Neural cell (in vitro differentiated cells): ENCODE measurements around the gene PRELID2.
A peak's percentile ranks its signal among the peaks of the same experiment; 100 is the strongest.

ENCODE experiments used
- EP300 ChIP-seq: fragments of 450-650 bp; conservative IDR thresholded peaks from 2 replicates; pipeline ENCODE4 v1.6.1; 2014; ENCODE audit warnings: antibody characterized with exemption, mild to moderate bottlenecking, moderate library complexity; ENCODE audit not compliant: poor library complexity, severe bottlenecking
- EZH2 ChIP-seq: fragments of 200-600, 300-800 bp; shearing (Covaris generic), sonication (generic); IDR thresholded peaks from 2 replicates; pipeline ENCODE4 v1.6.1; 2014; ENCODE audit warnings: antibody characterized with exemption, low read length, borderline replicate concordance, mild to moderate bottlenecking; ENCODE audit not compliant: insufficient read depth, poor library complexity, severe bottlenecking
- MXI1 ChIP-seq: fragments of 450-650 bp; conservative IDR thresholded peaks from 2 replicates; pipeline ENCODE4 v1.6.1; 2014; ENCODE audit warnings: antibody characterized with exemption, mild to moderate bottlenecking; ENCODE audit not compliant: poor library complexity, severe bottlenecking
- POLR2AphosphoS5 ChIP-seq: IDR thresholded peaks from 2 replicates; pipeline ENCODE4 v1.6.1; 2012
- RAD21 ChIP-seq: fragments of 450-650 bp; conservative IDR thresholded peaks from 2 replicates; pipeline ENCODE4 v1.6.1; 2014; ENCODE audit warnings: antibody characterized with exemption, mild to moderate bottlenecking, moderate library complexity
- TAF1 ChIP-seq: IDR thresholded peaks from 2 replicates; pipeline ENCODE4 v1.6.1; 2012; ENCODE audit warnings: low read depth
- TF ChIP-seq, protein P1 (sequence below): fragments of 450-650 bp; IDR thresholded peaks from 2 replicates; pipeline ENCODE4 v1.5.1; 2014; ENCODE audit warnings: antibody characterized with exemption, mild to moderate bottlenecking, moderate library complexity; ENCODE audit not compliant: poor library complexity, severe bottlenecking
- TF ChIP-seq, protein P2 (sequence below): IDR thresholded peaks from 2 replicates; pipeline ENCODE4 v1.6.1; 2012; ENCODE audit warnings: borderline replicate concordance

DNA sequence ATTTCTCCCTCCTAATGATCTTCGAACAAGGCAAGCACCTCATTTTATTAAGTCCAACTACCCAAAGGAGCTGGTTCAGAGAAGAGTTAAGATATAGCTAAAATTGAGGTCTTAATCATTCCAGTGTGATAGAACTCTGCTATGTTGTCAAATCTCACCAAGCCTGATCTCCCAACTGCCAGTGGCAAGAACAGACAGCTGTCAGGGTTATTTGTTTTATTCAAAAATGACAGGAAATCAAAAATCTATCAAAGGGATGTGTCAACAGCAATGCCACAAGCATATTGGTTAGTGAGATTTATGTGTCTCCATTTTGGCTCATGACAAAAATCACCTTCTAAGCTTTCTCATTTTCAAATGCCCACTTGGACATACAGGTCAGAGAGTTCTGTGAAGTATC lies 74.5 kb downstream of the PRELID2 start:
- TF ChIP-seq, protein P1, sequence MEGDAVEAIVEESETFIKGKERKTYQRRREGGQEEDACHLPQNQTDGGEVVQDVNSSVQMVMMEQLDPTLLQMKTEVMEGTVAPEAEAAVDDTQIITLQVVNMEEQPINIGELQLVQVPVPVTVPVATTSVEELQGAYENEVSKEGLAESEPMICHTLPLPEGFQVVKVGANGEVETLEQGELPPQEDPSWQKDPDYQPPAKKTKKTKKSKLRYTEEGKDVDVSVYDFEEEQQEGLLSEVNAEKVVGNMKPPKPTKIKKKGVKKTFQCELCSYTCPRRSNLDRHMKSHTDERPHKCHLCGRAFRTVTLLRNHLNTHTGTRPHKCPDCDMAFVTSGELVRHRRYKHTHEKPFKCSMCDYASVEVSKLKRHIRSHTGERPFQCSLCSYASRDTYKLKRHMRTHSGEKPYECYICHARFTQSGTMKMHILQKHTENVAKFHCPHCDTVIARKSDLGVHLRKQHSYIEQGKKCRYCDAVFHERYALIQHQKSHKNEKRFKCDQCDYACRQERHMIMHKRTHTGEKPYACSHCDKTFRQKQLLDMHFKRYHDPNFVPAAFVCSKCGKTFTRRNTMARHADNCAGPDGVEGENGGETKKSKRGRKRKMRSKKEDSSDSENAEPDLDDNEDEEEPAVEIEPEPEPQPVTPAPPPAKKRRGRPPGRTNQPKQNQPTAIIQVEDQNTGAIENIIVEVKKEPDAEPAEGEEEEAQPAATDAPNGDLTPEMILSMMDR, result no peak
- TF ChIP-seq EP300 (peak; percentile 96), RAD21 (no peak), POLR2AphosphoS5 (peak; percentile 63), MXI1 (no peak), TAF1 (no peak), EZH2 (no peak)
- TF ChIP-seq, protein P2, sequence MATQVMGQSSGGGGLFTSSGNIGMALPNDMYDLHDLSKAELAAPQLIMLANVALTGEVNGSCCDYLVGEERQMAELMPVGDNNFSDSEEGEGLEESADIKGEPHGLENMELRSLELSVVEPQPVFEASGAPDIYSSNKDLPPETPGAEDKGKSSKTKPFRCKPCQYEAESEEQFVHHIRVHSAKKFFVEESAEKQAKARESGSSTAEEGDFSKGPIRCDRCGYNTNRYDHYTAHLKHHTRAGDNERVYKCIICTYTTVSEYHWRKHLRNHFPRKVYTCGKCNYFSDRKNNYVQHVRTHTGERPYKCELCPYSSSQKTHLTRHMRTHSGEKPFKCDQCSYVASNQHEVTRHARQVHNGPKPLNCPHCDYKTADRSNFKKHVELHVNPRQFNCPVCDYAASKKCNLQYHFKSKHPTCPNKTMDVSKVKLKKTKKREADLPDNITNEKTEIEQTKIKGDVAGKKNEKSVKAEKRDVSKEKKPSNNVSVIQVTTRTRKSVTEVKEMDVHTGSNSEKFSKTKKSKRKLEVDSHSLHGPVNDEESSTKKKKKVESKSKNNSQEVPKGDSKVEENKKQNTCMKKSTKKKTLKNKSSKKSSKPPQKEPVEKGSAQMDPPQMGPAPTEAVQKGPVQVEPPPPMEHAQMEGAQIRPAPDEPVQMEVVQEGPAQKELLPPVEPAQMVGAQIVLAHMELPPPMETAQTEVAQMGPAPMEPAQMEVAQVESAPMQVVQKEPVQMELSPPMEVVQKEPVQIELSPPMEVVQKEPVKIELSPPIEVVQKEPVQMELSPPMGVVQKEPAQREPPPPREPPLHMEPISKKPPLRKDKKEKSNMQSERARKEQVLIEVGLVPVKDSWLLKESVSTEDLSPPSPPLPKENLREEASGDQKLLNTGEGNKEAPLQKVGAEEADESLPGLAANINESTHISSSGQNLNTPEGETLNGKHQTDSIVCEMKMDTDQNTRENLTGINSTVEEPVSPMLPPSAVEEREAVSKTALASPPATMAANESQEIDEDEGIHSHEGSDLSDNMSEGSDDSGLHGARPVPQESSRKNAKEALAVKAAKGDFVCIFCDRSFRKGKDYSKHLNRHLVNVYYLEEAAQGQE, result no peak
